ENCODE data around the gene BRD1.
A peak's percentile ranks its signal among the peaks of the same experiment; 100 is the strongest.

BRD1 gene
- 181 to 257 (median 214) reads per million in 4 experiments for total RNA-seq

GRCh38 chr22:49827853-49828598 is at the start of gene BRD1:
Gene BRD1, minus strand, starts transcription at chr22:49827873. Its CDS starts 3,556 bp downstream, at chr22:49824317.
- peak; percentile 11 for DNase-seq

- no peak for DNase-seq
Measured at GRCh38 chr22:49873228-49873940, 45.7 kb upstream of the BRD1 start.

DNA sequence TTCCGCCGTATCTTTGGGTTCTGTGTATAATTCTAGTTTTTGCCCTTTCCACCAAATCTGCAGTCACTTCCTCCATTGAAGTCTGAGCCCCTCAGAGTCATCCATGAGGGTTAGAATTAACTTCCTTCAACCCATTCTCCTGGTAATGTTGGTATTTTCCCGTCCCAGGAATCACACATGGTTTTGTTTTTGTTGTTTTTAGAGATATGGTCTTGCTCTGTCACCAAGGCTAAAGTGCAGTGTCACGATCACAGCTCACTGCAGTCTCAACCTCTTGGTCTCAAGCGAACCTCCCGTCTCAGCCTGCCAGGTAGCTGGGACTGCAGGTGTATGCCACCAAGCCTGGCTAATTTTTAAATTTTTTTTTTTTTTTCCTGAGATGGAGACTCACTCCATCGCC is 44.7 kb upstream of the BRD1 start:
- DNase-seq, result no peak

GRCh38 chr22:49871482-49871881 is 43.8 kb upstream of the BRD1 start:
- no peak for DNase-seq

DNA sequence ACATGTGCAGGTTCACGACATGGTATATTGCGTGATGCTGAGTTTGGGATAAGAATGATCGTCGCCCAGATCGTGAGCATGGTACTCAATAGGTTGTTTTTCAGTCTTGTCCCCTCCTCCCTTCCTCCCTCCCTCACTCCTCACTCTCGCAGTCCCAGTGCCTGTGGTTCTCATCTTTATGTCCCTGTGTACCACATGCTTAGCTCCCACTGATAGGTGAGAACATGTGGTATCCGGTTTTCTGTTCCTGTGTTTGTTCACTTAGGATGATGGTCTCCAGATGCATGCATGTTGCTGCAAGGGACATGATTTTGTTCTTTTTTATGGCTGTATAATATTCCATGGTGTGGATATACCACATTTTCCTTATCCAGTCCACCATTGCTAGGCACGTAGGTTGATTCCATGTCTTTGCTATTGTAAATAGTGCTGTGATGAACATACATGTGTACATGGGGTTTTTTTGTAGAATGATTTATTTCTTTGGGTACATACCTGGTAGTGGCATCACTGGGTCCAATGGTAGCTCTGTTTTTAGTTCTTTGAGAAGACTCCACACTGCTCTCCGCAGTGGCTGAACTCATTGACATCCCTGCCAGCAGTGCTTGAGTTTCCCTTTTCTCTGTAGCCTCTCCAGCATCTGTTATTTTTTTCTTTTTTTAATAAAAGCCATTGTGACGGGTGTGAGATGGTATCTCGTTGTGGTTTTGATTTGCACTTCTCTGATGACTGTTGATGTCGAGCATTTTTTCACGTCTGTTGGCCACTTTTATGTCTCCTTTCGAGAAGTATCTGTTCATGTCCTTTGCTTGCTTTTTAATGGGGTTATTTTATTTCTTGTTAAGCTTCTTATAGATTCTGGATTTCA is 42.4 kb upstream of the BRD1 start:
- no peak for DNase-seq

DNA sequence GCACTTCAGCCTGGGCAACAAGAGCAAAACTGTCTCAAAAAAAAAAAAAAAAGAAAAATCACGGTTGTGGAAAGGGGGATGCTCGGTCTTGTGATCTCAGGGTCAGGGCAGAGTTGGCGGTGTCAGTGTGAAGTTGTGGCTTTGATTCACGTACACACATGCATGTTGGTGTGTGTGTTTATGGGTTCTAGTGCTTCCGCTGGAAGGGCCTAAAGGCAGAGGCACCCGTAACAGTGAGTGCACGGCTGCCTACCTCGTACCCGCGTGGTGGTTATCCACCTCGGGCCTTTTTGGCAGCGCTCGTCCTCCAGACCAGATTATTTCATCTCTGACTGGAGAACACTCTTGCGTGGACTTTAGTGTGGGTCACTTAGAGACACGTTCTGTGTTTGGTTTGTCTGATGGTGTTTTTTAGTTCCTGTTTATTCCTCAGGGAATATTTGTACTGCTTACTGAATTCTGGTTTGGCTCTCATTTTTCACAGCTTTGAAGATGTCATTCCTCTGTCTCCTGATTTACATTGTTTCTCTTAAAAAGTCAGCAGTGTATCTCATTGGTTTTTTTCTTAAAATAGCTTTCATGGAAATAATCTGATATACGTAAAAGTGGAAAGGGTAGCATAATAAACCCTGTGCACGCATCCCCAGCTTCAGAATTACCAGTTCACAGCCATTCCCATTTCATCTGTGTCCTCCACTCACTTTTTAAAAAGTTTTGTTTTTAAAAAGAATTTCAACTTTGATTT is 41.6 kb upstream of the BRD1 start:
- DNase-seq, result no peak

DNA sequence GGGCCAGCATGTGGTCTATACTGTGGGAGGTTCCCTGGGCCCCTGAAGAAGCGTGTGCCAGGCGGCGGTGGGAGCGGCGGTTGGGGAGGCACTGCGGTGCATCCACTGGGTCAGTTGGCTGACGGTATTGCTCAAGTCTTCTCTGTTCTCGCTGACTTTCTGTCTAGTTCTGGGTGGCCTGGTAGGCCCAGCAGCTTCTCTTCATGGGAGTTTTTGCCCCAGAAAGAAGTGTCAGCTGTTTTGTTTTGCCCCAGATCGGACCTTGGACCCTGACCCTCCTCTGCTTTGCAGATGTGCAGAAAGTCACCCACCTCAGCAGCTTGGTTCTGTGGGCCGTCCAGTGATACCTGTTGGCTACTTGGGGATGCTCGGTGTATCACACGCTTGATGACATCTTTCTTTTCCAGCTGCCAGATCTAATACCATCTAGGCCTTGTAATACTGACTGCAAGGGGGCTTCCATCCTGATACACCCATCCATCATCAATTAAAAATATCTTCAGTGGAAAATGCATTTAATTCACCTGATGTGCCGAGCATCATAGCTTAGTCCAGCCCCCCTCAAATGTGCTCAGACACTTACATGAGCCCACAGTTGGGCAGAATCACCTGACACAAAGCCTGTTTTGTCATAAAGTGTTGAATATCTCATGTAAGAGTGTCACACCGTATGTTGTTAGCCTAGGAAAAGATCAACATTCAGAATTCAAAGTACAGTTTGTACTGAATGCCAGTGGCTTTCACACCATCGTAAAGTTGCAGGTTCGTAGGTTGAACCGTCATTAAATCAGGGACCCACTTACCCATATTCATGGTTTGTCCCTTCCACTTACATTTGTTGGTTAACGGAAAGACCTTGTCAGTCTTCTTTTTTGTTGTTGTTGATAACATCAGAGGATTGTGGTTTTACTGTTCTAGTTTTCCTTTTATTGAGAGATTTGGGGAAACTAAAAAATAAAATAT is 39.9 kb upstream of the BRD1 start:
- no peak for DNase-seq

GRCh38 chr22:49866646-49867045 is 39.0 kb upstream of the BRD1 start:
- DNase-seq, result no peak

DNA sequence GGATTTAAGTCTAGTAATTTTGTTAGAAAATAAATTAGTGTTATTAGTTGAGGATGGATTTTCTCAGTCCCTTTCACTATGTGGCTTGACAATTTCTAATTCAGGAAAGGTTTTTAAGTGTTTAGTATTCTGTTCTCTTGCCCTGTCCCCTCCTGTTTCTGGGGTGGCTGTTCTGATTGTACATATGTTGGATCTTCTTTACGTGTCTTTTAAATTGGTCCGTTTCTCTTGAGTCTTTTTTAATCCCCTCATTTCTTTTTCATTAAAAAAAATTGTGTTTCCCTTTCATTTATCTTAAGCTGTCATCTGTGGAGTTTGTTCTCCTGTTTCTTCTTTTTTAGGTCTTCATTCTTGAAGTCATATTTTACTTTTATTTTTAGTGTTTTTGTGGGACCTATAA is 38.5 kb upstream of the BRD1 start:
- DNase-seq, result no peak

DNA sequence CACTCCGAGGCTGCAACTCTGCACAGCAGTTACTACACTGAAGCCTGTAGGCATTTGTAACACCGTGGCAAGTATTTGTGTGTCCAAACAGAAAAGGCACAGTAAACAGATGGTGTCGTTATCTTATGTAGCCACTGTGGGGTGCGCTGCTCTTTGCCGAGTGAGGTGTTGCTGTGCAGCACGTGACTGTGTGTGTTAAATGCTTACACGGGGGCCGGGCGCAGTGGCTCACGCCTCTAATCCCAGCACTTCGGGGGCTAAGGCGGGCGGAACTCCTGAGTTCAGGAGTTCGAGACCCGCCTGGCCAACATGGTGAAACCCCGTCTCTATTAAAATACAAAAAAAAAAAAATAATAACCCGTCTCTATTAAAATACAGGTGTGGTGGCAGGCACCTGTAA is 37.5 kb upstream of the BRD1 start:
- no peak for DNase-seq

GRCh38 chr22:49863931-49864330 is 36.3 kb upstream of the BRD1 start:
- DNase-seq, result no peak

GRCh38 chr22:49862496-49862776 is 34.8 kb upstream of the BRD1 start:
- DNase-seq, result no peak

- DNase-seq, result no peak
Measured at GRCh38 chr22:49861642-49862495, 34.2 kb upstream of the BRD1 start.

- DNase-seq, result no peak
Measured at GRCh38 chr22:49858827-49859226, 31.2 kb upstream of the BRD1 start.

DNA sequence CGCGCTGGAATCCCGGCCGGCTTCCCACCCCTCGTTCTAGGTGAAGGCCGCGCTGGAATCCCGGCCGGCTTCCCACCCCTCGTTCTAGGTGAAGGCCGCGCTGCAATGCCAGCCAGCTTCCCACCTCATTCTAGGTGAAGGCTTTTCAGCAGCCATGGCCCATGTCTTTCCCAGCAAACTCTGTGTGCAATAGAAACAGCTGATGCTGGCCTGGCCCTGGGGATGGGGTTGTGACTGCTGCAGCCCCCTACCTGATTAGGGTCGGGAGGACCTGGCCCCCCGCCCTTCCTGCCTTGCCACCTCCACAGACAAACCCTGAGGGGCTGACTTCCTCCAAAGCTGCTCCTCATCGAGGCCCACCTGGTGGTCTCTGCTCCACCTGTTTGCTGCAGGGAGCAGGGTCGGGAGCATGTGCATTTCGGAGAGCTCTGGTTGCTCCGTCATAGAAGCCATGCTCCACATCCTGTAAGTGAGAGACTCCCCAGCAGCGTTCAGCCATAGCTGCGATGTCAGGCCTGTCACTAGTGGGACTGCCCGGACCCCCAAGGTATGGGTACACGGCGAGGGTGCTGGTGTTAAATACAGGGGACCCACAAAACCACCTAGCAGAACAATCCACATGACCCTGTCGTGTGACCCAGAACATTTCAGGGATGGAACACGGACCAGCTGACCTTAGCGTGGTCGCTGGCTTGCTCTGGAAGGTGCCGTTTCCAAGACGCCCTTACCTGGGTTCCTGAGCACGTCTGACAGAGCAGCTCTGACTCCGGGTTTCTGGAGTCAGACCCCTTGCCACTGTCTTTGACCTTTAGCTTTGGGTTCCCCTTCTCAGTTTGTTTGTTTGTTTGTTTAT is 29.3 kb upstream of the BRD1 start:
- DNase-seq, result no peak

DNA sequence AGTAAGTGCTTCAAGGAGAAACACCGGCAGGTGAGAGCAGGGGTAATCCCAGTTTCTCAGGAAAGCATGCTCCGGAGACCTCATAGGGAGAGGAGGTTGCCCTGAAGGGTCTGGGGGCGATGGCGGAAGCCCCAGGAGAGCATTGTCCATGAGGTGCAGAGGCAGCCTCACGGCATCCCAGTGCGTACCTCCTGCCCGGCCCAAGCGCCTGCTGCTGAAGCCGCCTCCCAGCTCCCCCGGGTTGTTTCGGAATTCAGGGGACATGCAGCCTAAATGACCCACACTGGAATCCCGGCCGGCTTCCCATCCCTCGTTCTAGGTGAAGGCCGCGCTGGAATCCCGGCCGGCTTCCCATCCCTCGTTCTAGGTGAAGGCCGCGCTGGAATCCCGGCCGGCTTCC is 28.7 kb upstream of the BRD1 start:
- DNase-seq, result no peak

- no peak for DNase-seq
Measured at GRCh38 chr22:49855251-49855911, 27.7 kb upstream of the BRD1 start.

DNA sequence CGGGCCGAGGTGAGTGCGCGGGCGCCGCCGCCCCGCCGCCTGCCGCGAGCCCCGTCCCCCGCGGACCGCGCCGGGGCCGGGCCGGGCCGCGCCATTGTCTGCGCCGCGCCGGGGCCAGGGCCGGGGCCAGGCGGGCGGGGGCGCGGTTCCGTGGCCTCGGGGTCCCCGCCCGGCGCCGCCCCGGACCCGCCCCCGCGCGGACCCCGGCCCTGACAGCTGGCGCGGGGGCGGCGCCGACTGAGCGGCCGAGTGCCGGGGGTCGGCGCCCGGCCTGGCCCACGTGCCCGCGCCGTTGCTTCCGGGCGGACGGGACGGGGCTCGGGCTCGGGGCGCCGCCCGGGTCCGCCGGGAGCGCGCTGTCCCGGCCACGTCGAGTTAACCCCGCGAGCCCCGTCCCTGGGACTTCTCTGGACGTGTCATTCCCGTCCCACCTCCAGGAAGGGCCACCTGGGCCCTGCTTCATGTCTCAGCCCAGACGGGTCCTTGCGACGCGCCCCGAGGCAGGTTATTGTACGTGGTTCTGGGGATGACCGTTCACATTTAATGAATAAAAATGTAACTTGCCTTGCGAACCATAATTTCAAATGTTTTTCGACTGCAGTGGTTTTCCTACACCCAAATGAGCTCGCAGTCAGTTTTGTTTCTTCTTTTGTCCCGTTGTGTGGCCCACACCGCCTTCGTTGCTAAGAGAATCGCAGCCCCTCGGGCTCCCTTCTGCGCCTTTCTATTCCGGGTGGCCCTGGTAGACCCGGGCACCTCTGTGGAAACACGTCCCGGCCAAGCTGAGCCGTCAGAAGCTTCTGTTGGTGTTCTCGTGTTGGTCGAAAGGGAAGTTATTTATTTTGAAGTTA is 26.5 kb upstream of the BRD1 start:
- DNase-seq, result peak; percentile 20

Measured in effector CD8-positive, alpha-beta T cell (primary cell).